A673 (cell line): ENCODE data around the gene B4GALNT1. TPM values are rescaled to one million over a fixed set of nuclear protein-coding genes. Genes with fewer than 3 reads are reported as not detected.

Experiments used
- BruUV-seq: library from RNA; stranded (reverse); fragments of 400-500 nt; replicated peaks from 2 replicates; lab custom pipeline; 2021; lab: Mats Ljungman, UMichigan
- CTCF ChIA-PET: fragments of 300-600 bp; sonication (Branson Sonifier 250); formaldehyde crosslinking; loops from one replicate; lab custom pipeline; 2022; ENCODE audit warnings: antibody characterized with exemption; lab: Charles Lee
- POLR2A ChIA-PET: fragments of 300-600 bp; sonication (Branson Sonifier 250); formaldehyde crosslinking; loops from one replicate; lab custom pipeline; 2022; ENCODE audit warnings: antibody characterized with exemption; ENCODE audit not compliant: low non-redundant PET; lab: Charles Lee
- DNase-seq: peaks from one replicate; pipeline ENCODE4 v3.0.0-alpha.2; 2015; ENCODE audit warnings: low spot score
- H3K27ac ChIP-seq: fragments of 200-600 bp; sonication (generic); 2 replicates; pipeline ENCODE4 v1.5.1; 2016; ENCODE audit warnings: mixed run types, low read depth, mild to moderate bottlenecking, mixed read lengths, antibody characterized with exemption, low read length; ENCODE audit not compliant: poor library complexity, severe bottlenecking
- H3K27me3 ChIP-seq: fragments of 200-600 bp; sonication (generic); replicated peaks from 2 replicates; pipeline ENCODE4 v1.6.1; 2017; ENCODE audit warnings: mixed run types, low read depth, mild to moderate bottlenecking, mixed read lengths, antibody characterized with exemption, low read length; ENCODE audit not compliant: insufficient read depth, poor library complexity
- H3K36me3 ChIP-seq: fragments of 200-600 bp; sonication (generic); 2 replicates; pipeline ENCODE4 v1.6.1; 2016; ENCODE audit warnings: mixed run types, mild to moderate bottlenecking, mixed read lengths, antibody characterized with exemption, low read length; ENCODE audit not compliant: insufficient read depth, poor library complexity, severe bottlenecking
- H3K4me1 ChIP-seq: fragments of 200-600 bp; sonication (generic); 2 replicates; pipeline ENCODE4 v1.6.1; 2017; ENCODE audit warnings: mixed run types, mild to moderate bottlenecking, mixed read lengths, antibody characterized with exemption, low read length; ENCODE audit not compliant: insufficient read depth, poor library complexity, severe bottlenecking
- H3K4me3 ChIP-seq: fragments of 200-600 bp; sonication (generic); 2 replicates; pipeline ENCODE4 v1.5.1; 2016; ENCODE audit warnings: low read depth, mixed run types, mild to moderate bottlenecking, mixed read lengths, low read length; ENCODE audit not compliant: poor library complexity, severe bottlenecking
- H3K9me3 ChIP-seq: fragments of 200-600 bp; sonication (generic); 2 replicates; pipeline ENCODE4 v1.6.1; 2016; ENCODE audit warnings: mixed run types, low read depth, mild to moderate bottlenecking, mixed read lengths, antibody characterized with exemption, low read length; ENCODE audit not compliant: poor library complexity, severe bottlenecking
- CTCF ChIP-seq: fragments of 300-800, 200-600 bp; sonication (generic); conservative IDR thresholded peaks from 2 replicates; pipeline ENCODE4 v1.5.1; 2017; ENCODE audit warnings: low read depth, mild to moderate bottlenecking, antibody characterized with exemption, low read length, moderate library complexity, mixed read lengths
- EZH2 ChIP-seq: fragments of 200-600 bp; sonication (generic); IDR thresholded peaks from 2 replicates; pipeline ENCODE4 v1.6.1; 2017; ENCODE audit warnings: borderline replicate concordance, low read depth, mild to moderate bottlenecking, mixed read lengths, antibody characterized with exemption, low read length; ENCODE audit not compliant: poor library complexity, severe bottlenecking
- intact Hi-C: fragments of 100-400 bp; cut with micrococcal nuclease; formaldehyde crosslinking; loops from one replicate; pipeline ENCODE4 v1.10.0; 2022; ENCODE audit not compliant: unreplicated experiment
- total RNA-seq: library from RNA; stranded (reverse); gene quantifications from 2 replicates; pipeline ENCODE4 v1.2.3, GENCODE V29; 2021

The B4GALNT1 gene
- total RNA-seq, 1 experiment from 2014 or later, result 34.5 TPM

DNA sequence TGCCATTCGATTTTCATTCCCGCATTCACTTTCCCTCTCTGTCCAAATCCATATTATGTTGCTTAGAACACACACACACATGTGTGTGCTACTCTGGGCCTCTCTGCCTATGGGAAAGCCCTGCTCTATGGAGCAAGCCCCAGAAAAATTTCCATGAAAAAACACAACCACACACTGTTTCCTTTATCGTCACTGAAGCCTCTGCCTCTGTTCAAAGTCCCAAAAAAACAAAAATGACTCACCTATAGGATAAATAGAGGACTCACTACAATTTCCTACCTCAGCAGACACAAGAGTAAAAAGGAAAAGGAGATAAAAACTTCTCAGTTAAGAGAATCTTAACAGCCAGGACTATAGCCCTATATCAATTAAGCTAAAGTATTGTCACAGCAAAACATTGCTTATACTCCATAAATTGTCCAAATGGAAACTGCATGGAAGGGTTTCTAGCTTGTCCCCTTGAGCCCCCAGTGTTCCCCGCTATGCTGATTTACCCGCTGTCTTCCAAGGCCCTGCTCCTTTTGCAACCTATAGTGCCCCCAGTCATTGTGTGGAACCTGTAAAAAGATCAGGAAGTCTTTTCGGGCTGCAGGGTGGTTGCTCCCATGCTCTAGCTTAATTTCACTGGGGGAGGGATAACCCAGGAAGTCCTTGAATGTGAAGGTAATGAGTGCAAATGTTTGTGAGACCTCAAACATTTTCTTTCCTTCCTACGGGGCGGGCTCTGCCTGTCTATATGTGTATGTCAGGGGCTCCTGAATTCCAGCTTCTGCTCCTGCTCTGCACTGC lies 53.1 kb downstream of the B4GALNT1 start:
- H3K9me3 ChIP-seq, result no peaks in the 10 kb centered on the region
- POLR2A ChIA-PET, result no interaction called here
- intact Hi-C loops, result loop anchor here (5.0 kb wide), 1 partner anchor 147 kb away; no protein-coding TSS in a partner anchor
- no peaks in the 10 kb centered on the region for H3K4me1 ChIP-seq
- CTCF ChIA-PET, result no interaction called here
- no peaks in the 10 kb centered on the region for H3K27me3 ChIP-seq
- TF ChIP-seq EZH2, result no peak
- TF ChIP-seq CTCF, result no peak
- no peak overlapping the region for H3K27ac ChIP-seq
- BruUV-seq, result no TSS peak
- H3K4me3 ChIP-seq, result no peak overlapping the region
- no peaks in the 10 kb centered on the region for H3K36me3 ChIP-seq
- no peak for DNase-seq

DNA sequence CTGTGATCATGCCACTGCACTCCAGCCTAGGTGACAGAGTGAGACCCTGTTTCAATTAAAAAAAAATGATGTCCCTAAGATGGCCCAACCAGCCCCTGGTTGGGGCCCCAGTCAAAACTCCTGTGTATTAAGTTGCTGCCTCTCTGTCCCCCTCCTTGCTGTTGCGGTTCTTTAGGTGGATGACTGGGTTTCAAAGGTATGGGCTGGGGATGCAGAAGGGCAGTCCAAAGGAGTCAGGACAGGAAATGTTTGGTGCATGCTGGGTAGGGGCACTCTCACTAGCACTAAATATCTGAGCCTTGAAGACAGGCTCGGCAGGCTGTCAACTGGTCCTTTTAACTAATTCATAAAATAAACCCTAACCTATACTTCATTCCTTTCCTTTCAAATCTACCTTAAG lies 54.0 kb downstream of the B4GALNT1 start:
- Histone ChIP-seq H3K4me1 (no peaks in the 10 kb centered on the region), H3K27ac (no peak overlapping the region), H3K9me3 (no peaks in the 10 kb centered on the region), H3K4me3 (no peak overlapping the region), H3K27me3 (no peaks in the 10 kb centered on the region), H3K36me3 (no peaks in the 10 kb centered on the region)
- ChIA-PET POLR2A (no interaction called here), CTCF (no interaction called here)
- BruUV-seq, result no TSS peak
- no peak for DNase-seq
- intact Hi-C loops, result no loop called here
- TF ChIP-seq CTCF (no peak), EZH2 (no peak)

DNA sequence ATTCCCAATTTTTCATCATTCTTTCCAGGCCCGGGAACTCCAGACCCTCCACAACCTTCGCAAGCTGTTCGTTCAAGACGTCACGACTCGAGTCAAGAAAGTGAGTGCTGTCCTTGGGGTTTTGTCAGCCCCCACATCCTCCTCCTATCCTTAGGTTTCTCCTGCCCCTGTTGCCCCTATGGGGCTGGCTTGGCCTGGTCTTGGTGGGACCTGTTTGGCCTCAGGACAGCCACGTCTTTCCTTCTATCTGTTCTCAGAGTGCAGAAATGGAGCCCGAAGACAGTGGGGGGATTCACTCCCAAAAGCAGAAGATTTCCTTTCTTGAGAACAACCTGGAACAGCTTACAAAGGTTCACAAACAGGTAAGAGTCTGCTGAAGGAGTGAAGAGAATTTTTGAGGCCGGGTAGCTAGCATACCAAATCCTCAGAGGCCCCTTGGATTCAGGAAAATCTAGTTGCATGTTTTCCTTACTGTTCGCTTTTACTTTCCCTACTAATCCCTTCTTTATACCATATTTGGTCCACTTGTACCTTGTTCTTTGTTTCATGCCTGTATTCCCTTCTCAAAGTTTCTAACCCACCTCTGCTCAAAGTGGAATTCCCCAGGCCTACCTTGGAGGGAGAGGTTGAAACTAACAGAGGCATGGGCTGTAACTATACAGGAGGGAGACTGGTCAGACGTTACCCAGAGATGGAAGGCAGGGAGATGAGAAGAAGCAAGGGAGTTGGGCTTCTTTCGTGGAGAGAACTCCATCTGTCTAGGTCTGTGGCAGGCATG lies 54.8 kb downstream of the B4GALNT1 start:
- DNase-seq, result no peak
- H3K27me3 ChIP-seq, result no peaks in the 10 kb centered on the region
- no peak overlapping the region for H3K27ac ChIP-seq
- intact Hi-C loops, result no loop called here
- CTCF ChIA-PET, result no interaction called here
- no peaks in the 10 kb centered on the region for H3K4me1 ChIP-seq
- no TSS peak for BruUV-seq
- POLR2A ChIA-PET, result no interaction called here
- no peaks in the 10 kb centered on the region for H3K36me3 ChIP-seq
- H3K4me3 ChIP-seq, result no peak overlapping the region
- no peaks in the 10 kb centered on the region for H3K9me3 ChIP-seq
- TF ChIP-seq CTCF (no peak), EZH2 (no peak)
